ENCODE measurements around the gene PGBD5.
"Not testable (repeated sequence)": the region's sequence is repeated elsewhere in the genome, so short reads cannot be mapped to it uniquely, and the experiment has no call there.

Gene PGBD5, protein sequence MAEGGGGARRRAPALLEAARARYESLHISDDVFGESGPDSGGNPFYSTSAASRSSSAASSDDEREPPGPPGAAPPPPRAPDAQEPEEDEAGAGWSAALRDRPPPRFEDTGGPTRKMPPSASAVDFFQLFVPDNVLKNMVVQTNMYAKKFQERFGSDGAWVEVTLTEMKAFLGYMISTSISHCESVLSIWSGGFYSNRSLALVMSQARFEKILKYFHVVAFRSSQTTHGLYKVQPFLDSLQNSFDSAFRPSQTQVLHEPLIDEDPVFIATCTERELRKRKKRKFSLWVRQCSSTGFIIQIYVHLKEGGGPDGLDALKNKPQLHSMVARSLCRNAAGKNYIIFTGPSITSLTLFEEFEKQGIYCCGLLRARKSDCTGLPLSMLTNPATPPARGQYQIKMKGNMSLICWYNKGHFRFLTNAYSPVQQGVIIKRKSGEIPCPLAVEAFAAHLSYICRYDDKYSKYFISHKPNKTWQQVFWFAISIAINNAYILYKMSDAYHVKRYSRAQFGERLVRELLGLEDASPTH

DNA sequence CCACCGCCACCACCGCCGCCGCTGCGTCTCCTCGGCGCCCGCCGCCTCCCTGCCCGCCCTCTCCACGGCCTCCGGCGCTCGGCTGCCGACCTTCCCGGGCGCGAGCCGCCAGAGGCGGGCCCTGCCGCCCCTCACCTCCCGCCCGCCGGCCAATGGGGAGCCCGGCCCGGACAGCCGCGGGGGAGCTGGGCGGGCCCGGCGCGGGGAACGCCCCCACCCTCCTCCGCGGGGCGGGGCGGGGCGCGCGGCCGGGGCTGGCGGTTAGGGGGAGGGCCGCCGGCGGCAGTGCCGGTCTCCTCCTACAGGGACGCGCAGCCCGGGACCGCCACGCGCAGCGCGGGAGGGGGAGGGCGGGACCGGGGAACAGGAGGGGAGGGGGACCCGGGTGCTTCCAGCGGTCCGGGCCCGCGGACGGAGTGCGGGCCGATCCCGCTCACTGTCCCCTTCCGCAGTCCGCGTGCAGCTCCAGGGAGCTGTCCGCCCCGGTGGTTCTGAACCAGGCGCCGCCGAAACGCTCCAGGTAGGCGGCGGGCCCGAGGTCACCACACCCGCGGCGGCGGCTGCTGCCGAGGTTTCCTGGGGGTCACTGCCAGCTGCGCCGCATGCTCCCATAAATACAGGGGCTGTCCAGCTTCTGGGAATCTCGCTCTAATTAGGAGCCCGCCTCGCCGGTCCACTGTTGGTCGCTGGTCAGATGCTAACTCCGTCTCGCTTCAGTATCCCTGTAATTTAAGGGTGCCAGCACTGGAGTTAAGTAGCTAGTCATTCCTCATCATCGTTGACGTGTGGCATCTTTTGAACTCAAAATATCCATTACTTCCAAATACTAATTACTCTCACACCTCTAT, at the start of gene PGBD5:
PGBD5 (minus strand) TSS at position 87 of the 848 bp plus-strand sequence. CDS start 404 bp downstream, outside the sequence.
- DNase-seq (ENCODE audit: low read depth): no peak

DNA sequence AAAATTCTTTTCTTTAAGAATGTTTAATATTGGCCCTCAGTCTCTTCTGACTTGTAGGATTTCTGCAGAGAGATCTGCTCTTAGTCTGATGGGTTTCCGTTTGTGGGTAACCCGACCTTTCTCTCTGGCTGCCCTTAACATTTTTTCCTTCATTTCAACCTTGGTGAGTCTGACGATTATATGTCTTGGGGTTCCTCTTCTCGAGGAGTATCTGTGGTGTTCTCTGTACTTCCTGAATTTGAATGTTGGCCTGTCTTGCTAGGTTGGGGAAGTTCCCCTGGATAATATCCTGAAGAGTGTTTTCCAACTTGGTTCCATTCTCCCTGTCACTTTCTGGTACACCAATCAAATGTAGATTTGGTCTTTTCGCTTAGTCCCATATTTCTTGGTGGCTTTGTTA, 48.8 kb upstream of the PGBD5 start:
- not testable (repeated sequence) for DNase-seq (ENCODE audit: low read depth)

DNA sequence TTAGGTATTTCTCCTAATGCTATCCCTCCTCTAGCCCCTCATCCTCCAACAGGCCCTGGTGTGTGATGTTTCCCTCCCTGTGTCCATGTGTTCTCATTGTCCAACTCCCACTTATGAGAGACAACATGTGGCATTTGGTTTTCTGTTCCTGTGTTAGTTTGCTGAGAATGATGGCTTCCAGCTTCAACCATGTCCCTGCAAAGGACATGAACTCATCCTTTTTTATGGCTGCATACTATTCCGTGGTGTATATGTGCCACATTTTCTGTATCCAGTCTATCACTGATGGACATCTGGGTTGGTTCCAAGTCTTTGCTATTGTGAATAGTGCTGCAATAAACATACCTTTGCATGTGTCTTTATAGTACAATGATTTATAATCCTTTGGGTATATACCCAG, 44.6 kb upstream of the PGBD5 start:
- DNase-seq (ENCODE audit: low read depth): not testable (repeated sequence)

DNA sequence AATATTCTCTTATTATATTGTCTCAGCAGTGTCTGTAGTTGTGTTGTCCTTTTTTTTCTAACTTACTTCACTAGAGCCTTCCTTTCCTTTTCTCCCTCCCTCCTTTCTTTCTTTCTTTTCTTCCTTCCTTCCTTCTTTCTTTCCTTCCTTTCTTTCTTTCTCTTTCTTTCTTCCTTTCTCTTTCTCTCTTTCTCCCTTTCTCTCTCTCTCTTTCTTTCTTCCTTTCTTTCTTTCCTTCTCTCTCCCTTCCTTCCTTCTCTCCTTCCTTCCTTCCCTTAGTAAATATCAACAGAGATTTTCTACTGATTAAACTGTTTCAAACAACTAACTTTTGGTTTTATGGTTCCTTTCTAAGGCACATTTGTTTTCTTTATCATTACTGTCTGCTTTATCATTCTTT, 43.1 kb upstream of the PGBD5 start:
- DNase-seq (ENCODE audit: low read depth): no peak

DNA sequence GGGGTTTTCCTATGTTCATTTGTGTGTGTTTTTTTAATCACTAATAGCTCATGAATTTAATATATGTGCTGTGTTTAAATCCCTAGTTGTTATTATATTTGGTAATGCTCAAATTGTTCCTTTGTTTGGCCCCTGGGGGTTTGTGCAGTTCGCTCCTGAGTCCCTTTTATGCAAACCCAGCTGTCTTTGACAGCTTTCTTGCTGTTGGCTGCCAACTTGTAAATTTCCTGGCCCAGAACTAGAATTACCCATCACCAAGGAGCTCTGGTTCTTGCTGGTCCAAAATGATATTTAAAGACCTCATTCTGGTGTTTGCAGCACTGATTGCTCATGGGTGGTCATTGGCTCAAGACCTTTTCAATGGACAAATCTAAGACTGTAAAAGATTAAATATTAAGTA, 39.6 kb upstream of the PGBD5 start:
- no peak for DNase-seq (ENCODE audit: low read depth)

DNA sequence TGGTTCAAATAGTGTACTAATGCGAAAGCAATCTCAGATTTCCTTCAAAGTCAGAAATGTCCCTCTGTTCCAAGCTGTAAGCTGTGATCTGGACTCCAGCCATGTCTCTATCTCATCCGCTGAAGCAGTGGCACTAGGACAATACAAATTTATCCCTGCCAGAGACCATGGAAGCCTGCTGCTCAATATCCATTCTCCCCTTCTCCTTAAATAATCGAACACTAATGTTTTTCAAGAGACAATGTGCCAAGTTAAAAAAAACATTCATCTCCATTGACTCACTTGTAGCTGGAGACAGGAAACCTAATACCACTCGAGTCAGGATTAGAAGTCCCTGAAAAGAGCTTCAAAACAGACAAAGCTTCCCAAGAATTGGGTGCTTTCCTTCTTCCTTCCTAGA, 38.5 kb upstream of the PGBD5 start:
- DNase-seq (ENCODE audit: low read depth): no peak

DNA sequence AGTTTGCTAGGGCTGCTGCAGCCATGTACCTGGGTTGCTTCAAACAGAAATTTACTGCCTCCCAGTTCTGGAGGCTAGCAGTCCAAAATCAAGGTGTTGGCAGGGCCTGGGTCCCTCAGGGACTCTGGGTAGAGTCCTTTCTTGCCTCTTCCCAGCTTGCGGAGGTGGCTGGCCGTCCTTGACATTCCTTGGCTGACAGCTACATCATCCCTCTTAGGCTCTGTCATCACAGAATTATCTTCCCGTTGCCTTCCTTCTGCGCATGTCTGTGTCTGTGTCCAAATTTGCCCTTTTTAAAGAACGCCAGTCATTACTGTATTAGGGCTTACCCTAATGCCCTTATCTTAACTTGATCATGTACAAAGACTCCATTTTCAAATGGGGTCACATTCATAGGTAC, 37.6 kb upstream of the PGBD5 start:
- DNase-seq (ENCODE audit: low read depth): no peak

DNA sequence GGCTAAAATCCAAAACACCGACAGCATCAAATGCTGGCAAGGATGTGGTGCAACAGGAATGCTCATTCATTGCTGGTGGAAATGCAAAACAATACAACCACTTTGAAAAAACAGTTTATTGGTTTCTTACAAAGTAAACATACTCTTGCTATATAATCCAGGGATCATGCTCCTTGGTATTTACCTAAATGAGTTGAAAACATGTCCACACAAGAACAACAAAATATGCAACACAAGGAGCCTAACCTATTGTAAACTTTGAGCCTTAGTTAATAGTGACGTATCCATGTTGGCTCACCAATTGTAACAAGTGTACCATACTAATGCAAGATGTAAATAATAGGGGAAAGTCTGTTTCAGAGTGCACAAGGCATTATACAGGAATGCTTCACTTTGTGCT, 37.2 kb upstream of the PGBD5 start:
- no peak for DNase-seq (ENCODE audit: low read depth)

DNA sequence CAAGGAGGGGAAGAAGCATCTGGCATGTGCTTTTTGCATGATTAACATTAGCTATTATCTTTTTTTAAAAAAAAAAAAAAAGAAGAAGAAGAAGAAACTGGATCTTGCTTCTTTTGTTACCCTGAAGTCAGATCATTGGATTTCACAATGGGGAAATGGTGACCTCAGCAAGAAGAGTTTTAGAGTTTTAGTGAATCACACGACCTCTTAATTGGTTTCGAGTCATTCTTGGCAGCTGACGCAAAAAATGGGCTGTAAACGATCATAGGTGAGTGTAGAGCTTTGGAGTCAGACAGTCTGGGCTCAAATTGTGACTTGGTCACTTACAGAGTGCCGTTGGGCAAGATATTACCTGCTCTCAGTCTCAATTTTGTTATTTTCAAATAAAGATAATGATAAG, 33.3 kb upstream of the PGBD5 start:
- no peak for DNase-seq (ENCODE audit: low read depth)

DNA sequence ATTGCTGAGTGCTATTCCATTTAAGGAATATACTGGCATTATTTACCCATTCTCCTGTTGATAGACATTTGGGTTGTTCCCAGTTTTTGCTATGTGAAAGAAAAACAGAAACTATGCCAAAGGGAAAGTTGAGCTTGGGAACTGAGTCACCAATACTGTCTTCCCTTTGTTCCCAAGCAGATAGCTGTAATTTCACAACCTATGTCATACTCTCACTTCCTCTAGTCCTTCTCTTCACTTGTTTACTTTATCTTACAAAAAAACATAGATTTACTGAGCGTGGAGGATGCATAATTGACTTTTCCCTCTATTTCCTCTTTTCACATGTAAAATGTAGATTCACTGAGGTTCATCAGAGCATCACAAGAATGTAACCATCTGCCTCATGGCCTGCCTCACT, 32.4 kb upstream of the PGBD5 start:
- no peak for DNase-seq (ENCODE audit: low read depth)

DNA sequence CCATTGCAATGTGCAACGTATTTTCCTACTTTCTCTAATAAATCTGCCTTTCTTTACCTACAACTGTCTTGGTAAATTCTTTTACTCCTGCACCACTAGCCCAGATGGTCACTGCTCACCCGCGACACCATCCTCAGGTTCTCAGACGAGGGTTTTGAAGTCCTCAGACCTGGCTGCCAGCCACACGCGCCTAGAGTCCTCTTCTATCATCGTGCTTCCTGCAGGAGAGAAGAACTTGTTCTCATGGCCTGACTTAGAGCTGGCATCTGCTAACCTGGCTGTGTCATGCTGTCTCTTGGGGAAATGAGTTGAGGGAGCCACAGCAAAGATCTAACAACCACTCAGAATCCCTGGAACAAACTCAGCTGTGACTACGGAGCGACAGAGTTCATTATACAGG, 30.3 kb upstream of the PGBD5 start:
- DNase-seq (ENCODE audit: low read depth): no peak

DNA sequence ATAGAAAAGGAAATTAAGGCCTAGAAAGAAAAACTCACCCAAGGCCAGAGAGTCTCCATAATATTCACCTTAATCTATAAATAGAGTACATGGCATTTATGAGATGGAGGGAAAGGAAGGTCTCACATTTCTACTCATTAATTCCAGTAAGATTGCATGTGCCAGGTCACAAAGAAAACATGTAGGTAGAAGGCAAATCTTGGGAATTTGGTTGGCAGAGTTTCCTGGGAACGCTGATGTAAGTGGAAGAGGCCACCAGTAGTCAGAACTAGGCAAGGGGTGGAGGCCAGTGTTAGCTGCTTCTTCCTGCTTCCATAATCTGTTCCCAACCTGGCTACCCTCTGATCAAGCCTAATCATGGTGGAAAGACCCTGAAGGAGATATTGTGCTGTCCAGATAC, 29.2 kb upstream of the PGBD5 start:
- no peak for DNase-seq (ENCODE audit: low read depth)

DNA sequence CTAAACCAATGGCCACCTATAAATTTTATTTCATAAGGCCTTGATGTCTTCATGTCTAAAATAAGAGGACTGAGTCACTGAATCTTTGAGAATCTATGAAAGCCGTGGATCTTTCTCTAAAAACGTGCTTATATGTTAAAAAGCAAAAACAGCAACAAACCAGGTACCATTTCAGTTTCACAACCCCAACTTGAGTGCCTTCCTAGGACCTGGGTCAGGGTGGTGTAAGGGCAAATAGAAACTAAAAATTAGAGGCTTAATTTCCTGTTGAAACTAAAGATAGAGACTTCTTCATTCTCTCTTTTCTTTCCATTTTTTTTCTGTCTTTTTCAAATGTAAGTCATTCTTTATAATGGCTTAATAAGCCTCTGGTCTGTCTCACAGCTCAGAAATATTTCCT, 27.2 kb upstream of the PGBD5 start:
- no peak for DNase-seq (ENCODE audit: low read depth)

DNA sequence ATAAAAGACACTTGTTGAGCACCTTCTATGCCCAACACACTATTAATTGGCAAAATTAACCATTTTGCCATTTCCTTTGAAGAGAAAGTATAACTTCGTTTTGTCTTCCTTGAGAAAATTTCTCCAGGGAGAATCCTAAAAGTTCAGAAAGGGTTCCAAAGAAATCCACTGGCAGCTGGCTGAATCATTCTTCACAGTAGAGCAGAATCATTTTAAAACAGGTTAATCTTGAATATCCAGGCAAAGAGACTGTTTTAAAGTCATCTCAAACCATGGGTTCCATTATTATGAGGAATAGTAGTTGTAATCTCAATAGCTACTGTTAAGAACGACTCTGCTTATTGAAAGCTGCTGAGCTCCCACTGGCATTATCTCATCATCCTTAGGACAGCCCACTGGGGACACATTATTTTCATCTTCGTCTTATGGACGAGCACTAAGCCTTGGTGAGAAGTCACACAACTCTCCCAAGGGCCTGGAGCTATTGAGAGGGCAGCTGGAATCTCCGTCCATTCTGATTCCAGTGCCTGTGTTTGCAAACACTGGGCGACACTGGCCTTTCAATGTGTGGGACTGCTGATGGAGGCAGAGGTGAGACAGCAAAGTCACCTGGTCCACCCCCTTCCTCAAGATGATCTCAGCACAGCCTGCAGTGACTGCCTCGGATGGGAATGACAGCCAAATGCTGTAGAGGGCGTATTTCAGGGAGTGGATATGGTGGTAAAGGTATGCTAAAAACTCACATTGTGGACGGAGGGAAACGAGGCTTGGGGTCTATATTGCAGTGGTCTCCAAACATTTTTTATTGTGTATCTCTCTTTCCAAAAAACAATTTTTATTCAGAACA, 15.3 kb upstream of the PGBD5 start:
- no peak for DNase-seq (ENCODE audit: low read depth)

DNA sequence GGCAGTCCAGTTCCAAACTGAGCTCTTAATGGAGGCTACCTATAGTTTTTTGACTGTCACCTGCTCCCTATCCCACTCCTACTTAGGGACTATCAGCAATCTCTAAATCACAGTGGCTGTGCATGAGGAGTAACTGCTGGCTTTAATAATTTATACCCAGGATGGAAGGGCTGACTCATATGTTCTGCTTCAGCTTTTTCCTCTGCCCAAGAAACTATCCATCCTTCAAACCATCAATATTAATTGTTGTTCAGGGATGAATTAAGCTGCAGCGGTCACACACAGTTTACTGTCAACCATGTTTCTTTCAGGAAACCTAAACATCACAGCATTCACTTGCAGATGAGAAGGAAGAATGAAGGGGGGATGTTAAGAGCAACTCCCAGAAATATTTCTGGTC, 9.0 kb upstream of the PGBD5 start:
- no peak for DNase-seq (ENCODE audit: low read depth)

DNA sequence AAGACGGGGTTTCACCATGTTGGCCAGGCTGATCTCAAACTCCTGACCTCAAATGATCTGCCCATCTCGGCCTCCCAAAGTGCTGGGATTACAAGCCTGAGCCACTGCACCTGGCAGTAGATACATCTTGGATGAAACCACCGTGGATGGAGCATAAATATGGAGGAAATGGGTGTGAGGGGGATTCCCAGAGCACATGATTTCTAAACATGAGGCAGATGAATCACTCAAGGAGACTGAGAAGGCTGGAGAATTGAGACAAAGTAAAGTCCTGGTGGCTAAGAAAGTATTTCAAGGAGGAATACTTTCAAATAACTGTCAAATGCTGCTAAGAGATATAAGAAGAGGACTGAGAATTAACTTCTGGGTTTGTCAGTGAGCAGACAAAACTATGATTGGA, 5.4 kb upstream of the PGBD5 start:
- no peak for DNase-seq (ENCODE audit: low read depth)

DNA sequence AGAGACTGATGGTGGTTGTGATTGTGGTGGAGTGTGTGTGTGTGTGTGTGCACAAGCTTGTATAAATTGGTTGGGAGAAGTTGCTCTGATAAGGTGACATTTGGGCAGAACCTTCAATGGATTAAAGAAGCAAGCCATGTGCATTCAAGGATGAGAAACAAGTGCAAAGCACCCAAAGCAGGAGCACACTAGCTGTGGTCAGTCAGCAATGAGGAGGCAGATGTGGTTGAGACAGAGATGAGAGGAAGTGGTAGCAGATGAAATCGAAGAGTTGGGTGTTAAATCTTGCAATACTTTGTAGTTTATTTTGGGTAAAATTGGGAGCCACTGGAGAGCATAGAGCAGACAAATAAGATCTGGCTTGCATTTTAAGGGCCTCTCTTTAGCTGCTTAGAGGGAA, 4.4 kb upstream of the PGBD5 start:
- no peak for DNase-seq (ENCODE audit: low read depth)

DNA sequence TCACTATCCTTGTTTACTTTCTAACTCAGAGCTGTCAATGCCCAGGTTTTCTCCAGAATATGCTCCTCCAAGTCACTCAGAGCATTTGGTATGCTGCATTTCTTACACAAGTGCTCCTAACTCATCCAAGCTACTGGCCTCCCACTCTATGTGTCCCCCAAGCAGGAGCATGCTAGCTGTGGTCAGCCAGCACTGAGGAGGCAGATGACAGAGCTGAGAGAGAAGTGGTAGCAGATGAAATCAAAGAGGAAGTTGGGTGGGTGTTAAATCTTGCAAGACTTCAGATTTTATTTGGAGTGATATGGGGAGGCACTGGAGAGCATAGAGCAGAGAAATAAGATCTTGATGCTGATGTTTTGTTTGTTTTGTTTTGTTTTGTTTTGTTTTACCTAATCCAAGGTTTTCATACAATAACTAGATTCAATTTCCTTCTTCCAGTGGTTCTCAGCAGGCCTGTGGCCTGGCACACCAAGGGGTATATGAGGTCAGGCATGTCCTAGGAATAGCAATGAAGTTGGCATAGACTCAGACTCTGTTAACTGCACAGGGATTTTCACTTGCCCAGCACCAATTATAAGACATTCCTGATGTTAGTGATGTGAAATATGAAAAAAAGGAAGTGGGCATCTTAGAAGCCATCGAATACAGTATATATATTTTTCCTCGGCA, 3.1 kb upstream of the PGBD5 start:
- no peak for DNase-seq (ENCODE audit: low read depth)

DNA sequence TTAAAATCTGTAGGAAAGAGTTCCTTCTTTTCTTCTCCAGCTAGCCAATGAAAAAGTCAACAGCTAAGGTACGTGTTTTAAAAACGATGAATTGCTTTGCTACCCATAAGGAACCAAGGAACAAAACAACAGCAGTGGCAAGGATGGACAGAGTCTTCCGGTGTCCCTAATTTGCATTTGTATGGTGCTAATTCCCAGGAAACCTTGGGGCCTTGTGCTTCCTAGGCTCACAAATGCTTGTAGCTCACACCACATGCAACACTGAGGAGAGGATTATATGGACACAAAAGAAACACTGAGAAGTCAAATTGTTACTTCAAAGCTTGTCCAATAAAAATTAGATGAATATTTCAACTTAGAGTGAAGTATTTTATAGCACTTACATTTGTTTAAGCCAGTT, 1.8 kb upstream of the PGBD5 start:
- DNase-seq (ENCODE audit: low read depth): no peak

DNA sequence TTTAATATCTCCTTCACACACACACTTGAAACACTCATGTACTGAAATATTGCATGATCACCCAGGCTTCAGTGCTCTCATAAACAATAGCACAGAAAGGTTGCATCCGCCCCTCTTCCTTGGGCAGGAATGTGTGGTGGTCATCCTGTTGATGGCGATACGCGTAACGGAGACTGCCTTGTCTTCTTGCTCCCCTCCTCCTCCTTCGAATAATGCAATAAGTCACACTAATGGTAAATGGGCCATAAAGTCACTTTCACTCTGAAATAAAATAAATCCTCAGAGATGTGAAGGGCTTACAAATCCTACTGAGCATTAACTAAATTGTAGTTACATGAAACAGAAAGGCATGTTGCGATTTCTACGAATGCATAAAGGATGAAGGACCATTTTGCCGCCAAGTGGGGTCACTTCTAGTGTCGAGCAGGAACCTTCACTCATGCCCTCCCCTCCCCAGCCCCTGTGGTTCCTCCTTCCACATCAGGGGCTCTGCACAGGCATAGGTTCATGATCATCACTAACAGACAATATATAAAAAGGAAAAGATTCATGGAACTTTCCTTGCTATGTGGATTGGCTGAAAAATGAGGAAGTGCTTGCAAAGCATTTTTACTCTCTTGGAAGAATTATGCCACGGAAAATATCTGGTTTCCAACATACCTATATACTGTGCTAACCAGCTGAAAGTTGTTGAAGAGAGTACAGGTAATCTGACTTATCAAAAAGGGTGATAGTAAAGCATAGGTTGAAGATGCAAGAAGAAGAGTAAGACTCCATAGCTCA, 1.2 kb upstream of the PGBD5 start:
- DNase-seq (ENCODE audit: low read depth): no peak
